ENCODE measurements around the gene MED12.

- TF ChIP-seq CTCF (conservative IDR thresholded peaks at IDR 0.05 in 1 of 2, IDR thresholded peaks at IDR 0.05 in 1 of 2; ENCODE audit: low read depth in 1 of 2, low read length in 2 of 2) (no peak), EZH2 (IDR thresholded peaks at IDR 0.05; ENCODE audit: low read length, missing control alignments) (no peak)
These were observed 17.6 kb upstream of the MED12 start for GRCh38 chrX:71100581-71101505.

Measured in fibroblast of lung (primary cell).